Fibroblast of mammary gland (primary cell): ENCODE data around the gene MAP7D2.

ENCODE experiments used
- DNase-seq: peaks from one replicate; pipeline ENCODE4 v3.0.0-alpha.2; 2010; ENCODE audit warnings: low read depth
- H3K4me3 ChIP-seq: 2 replicates; pipeline ENCODE4 v1.5.1; 2011; ENCODE audit warnings: low read depth, mild to moderate bottlenecking, low read length, moderate library complexity; ENCODE audit not compliant: control insufficient read depth
- TF ChIP-seq, protein P1 (sequence below): conservative IDR thresholded peaks from 2 replicates; pipeline ENCODE4 v1.5.1; 2011; ENCODE audit warnings: low read depth, low read length, inconsistent platforms; ENCODE audit not compliant: control insufficient read depth, insufficient read depth

Gene MAP7D2

DNA sequence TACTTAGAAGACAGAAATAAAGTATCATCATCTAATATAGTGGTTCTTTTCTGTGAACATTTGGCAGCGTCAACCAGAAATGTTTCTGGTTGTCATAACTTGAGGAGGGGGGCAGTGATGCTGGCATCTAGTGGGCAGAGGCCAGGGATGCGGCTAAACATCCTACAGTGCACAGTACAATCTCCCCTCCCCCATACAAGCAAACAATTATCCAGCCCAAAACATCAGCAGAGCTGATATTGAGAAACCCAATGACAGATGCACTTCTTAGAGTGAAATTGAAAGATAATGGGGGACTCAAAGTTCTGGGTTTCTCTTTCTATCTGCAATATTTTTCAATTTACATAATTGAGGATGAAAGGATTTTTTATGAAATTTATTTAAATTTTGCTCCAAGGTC, 26.9 kb upstream of the MAP7D2 start:
- DNase-seq: no peak
- H3K4me3 ChIP-seq: no peak overlapping the region
- TF ChIP-seq, protein P1, sequence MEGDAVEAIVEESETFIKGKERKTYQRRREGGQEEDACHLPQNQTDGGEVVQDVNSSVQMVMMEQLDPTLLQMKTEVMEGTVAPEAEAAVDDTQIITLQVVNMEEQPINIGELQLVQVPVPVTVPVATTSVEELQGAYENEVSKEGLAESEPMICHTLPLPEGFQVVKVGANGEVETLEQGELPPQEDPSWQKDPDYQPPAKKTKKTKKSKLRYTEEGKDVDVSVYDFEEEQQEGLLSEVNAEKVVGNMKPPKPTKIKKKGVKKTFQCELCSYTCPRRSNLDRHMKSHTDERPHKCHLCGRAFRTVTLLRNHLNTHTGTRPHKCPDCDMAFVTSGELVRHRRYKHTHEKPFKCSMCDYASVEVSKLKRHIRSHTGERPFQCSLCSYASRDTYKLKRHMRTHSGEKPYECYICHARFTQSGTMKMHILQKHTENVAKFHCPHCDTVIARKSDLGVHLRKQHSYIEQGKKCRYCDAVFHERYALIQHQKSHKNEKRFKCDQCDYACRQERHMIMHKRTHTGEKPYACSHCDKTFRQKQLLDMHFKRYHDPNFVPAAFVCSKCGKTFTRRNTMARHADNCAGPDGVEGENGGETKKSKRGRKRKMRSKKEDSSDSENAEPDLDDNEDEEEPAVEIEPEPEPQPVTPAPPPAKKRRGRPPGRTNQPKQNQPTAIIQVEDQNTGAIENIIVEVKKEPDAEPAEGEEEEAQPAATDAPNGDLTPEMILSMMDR: no peak

DNA sequence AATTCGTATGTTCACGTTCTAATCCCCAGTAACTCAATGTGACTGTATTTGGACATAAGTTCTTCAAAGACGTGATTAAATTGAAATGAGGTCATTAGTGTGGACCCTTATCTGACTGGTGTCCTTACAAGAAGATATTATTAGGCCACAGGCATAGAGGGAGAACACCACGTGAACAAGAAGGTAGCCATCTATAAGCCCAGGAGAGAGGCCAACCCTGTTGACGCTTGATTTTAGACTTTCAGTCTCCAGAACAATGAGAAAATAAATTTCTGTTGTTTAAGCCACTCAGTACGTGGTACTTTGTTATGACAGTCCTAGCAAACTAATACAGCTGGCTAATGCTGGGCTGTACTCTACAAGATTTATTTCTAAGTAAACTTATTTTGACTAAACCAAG, 26.4 kb upstream of the MAP7D2 start:
- TF ChIP-seq, protein P1: no peak
- no peak overlapping the region for H3K4me3 ChIP-seq
- DNase-seq: no peak

DNA sequence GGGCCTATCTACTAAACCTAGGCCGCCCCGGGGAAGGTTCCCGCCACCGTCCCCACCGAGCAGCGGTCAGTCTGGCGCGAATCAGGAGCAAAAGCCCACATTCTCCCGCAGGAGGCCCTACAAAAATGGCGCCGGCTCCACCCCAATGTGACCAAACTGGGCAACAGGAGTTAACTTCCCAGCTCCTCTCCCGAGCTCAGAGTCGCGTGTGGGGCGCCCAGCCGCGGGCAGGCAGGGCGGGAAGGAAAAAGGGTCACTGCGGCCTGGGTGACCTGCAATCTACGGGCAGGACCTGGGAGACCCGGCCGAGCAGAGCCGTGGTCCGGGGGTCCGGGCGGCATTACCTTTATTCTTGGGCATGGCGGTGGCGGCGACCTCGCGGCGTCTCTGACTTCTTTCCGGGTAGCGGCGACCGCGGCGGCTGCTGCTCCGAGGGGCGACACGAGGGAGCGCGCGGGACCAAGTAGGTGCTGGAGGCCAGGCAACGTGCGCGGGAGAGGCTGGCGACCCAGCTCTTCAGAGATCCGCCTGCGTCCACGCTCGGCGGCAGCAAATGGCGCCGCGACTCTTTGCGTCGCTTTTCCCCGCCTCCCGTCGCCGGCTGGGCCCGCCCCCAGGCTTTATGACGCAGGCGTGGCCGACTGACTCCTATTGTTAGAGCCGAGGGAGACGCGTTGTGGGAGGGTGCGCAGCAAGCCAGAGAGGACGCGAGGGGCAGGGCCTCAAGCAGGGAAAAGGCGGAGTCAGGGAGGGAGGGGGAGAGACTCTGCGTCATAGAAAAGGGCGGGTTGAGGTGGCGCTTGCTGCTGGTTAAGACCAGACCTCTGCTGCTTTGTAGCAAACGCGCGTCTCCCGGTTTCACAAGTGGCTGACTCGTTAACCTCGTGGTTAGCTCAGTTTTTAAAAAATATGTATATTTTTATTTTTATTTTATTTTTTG, 24.8 kb upstream of the MAP7D2 start, which contains the start of gene EIF1AX:
Gene EIF1AX (minus strand): TSS at position 558 of the 940 bp plus-strand sequence. CDS start 198 bp downstream, at position 360.
- peak; percentile 99 for DNase-seq
- TF ChIP-seq, protein P1: no peak
- peak within 1 kb of the TSS; percentile 76 for H3K4me3 ChIP-seq

DNA sequence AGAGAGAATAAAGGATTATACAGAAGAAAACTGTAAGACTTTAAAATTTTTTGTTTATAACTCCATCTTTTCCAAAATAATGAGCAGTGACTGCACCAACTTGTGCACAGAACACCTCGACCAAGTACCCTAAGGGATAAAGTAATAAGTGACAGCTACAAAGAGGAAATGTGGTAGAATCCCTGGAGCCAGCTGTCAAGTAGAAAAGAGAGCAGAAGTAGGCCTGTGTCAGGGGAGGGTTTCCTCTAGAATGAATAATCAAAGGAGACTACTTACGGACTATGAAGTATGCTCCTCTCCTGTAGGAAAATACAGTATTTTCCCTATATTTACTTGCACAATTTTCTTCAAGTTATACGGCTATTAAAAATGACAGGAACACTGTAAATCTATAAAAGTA, 23.7 kb upstream of the MAP7D2 start:
- DNase-seq: no peak
- TF ChIP-seq, protein P1: no peak
- H3K4me3 ChIP-seq: peak overlapping the region; percentile 76

DNA sequence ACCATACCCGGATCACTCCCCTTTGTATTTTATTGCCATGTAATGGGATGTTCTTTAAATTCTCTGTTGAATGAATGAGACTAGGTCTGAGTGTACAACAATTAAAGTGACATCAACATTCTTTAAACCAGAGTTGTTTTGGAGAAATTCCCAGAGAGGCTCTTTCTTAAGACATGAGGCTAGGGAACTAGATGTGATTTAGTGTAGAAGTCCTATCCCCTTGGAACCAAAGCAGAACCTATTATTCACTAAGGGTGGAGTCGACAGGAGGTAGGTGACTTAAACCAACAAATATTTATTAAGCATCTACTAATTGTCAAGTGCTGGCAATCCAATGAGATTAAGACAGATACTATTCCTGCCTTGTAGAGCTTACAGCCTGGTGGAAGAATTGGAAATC, 23.3 kb upstream of the MAP7D2 start:
- DNase-seq: peak; percentile 90
- TF ChIP-seq, protein P1: no peak
- H3K4me3 ChIP-seq: peak overlapping the region; percentile 76

DNA sequence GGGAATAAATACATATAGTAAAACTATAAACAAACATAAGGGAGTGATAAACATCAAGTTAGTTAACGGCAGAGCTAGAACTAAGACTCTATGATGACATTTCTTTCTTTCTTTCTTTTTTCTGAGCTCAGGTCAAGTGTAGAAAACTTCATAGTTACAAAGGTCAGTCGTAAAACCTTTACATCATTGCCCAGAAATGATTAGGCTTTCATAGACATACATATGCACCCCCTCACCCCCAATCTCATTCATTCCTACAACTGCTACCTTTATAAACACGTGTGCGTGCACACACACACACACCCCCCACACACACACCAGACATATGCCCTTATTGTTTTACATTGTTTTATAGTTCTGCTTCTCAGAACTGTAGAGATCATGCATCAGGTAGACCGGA, 19.2 kb upstream of the MAP7D2 start:
- TF ChIP-seq, protein P1: no peak
- DNase-seq: no peak
- no peak overlapping the region for H3K4me3 ChIP-seq
